Cardiac fibroblast (primary cell): ENCODE measurements around the gene WDR38.

ENCODE experiments used
- DNase-seq, 2 donors: peaks; one replicate each; pipeline versions ENCODE4 v3.0.0 to v3.0.0-alpha.2; 2010; ENCODE audit warnings: low read depth in 2 of 2
- H3K4me3 ChIP-seq, 2 donors: replicated peaks in 1 of 2; 1 replicate in 1 of 2; 2 replicates in 1 of 2; pipeline ENCODE4 v1.5.1; 2011; ENCODE audit warnings: low read depth in 2 of 2, low read length in 2 of 2, mild to moderate bottlenecking in 2 of 2, moderate library complexity in 1 of 2
- TF ChIP-seq, protein P1 (sequence below): IDR thresholded peaks from one replicate; pipeline ENCODE4 v1.5.1; 2011; ENCODE audit warnings: low read depth, mild to moderate bottlenecking, low read length, inconsistent platforms

WDR38 gene

DNA sequence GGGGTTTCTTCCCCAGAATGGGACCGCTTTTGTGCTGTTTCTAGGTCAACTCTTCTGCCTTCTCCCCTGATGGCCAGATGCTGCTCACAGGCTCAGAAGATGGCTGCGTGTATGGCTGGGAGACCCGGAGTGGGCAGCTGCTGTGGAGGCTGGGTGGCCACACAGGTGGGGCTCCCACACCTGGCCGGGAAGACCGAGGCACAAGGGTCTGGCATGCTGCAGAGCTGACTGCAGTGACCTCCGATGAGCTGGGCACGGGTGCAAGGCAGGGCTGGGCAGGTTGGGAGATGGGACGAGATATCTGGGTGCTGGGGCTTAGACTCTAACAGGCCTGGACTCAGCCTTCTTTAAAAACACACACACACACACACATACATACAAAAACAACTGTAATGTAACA lies 901 bp downstream of the WDR38 start:
- DNase-seq = no peak
- TF ChIP-seq, protein P1, sequence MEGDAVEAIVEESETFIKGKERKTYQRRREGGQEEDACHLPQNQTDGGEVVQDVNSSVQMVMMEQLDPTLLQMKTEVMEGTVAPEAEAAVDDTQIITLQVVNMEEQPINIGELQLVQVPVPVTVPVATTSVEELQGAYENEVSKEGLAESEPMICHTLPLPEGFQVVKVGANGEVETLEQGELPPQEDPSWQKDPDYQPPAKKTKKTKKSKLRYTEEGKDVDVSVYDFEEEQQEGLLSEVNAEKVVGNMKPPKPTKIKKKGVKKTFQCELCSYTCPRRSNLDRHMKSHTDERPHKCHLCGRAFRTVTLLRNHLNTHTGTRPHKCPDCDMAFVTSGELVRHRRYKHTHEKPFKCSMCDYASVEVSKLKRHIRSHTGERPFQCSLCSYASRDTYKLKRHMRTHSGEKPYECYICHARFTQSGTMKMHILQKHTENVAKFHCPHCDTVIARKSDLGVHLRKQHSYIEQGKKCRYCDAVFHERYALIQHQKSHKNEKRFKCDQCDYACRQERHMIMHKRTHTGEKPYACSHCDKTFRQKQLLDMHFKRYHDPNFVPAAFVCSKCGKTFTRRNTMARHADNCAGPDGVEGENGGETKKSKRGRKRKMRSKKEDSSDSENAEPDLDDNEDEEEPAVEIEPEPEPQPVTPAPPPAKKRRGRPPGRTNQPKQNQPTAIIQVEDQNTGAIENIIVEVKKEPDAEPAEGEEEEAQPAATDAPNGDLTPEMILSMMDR = no peak
- H3K4me3 ChIP-seq = no peak overlapping the region

- DNase-seq = no peak
- TF ChIP-seq, protein P1 = no peak
- H3K4me3 ChIP-seq = no peak overlapping the region
Measured at GRCh38 chr9:124854822-124855221, 1.6 kb downstream of the WDR38 start.

GRCh38 chr9:124855566-124855943 lies 2.3 kb downstream of the WDR38 start:
- TF ChIP-seq, protein P1 = no peak
- no peak for DNase-seq
- H3K4me3 ChIP-seq = no peak overlapping the region

- TF ChIP-seq, protein P1 = peak; percentile 59
- H3K4me3 ChIP-seq = no peak overlapping the region
- DNase-seq = no peak
Measured at GRCh38 chr9:124855944-124856765, 2.9 kb downstream of the WDR38 start.

DNA sequence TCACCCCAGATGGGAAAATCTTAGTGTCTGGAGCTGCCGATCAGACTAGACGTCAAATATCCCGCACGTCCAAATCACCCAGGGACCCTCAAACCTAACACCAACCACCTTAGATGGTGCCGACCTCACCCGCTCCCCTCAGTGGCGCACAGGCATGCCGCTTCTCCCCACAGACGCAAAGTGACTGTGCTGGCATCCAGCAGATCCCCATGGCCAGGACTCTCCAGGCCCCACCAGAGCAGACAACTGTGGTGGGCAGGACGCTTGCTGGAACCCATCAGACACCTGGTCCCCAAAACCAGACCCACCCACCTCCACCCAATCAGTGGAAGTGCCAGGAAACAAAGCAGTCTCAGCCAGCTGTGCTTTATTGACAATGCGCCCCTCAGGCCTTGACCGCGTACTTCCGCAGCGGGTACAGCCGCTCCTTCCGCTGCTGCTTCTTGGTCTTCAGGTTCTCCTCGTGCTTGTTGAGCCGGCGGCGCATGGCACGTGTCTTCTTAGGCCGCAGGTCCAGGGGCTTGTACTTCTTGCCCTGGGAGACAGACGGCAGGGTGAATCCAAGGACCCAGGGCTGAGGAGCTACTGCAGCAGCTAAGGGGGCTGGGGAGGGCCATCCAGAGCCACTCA lies 4.4 kb downstream of the WDR38 start:
- no peak for DNase-seq
- H3K4me3 ChIP-seq = no peak overlapping the region
- TF ChIP-seq, protein P1 = no peak

DNA sequence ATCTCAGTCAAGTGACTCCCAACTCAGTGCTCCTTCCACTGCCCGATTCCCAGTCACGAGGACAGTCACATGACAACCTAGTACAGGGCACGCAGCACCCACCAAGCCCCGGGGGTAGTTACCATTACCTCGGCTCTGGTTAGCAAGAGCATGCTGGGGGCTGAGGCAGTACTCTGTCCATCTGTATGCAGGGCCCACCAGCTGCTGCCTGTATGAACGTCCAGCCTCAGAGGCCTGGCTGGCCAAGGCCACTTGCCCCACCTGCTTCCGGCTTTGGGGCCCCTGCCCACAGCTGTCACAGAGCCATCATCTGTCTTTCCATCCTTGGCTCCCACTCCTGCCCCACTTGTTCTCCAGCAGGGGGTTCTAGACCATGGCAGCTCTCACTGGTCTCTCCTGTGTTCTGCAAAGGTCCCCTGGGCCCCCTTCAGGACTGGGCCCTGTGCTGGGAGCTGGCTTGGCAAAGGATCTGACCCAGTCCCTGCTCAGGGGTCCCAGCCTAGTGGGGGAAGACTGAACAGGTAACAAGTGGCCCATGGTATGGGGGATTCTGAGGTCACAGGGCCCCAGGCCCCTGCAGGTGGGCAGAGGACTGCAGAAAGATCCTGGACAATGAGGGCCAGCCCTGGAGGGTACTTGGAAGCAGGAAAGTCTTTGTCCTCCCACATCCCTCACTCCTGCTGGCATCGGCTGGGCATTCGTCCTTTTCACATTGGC lies 5.2 kb downstream of the WDR38 start:
- no peak overlapping the region for H3K4me3 ChIP-seq
- DNase-seq = no peak
- TF ChIP-seq, protein P1 = no peak
